HCT116 (cell line): Measurements from ENCODE around the gene CATSPERZ. TPM values are rescaled to one million over a fixed set of nuclear protein-coding genes. Genes with fewer than 3 reads are reported as not detected.
A peak's percentile ranks its signal among the peaks of the same experiment; 100 is the strongest.

ENCODE experiments used
- ATAC-seq: fragments of 200-7000 bp; cut with Tn5 transposase; 2 replicates; pipeline ENCODE4 v1.9.1; 2020; ENCODE audit warnings: mild to moderate bottlenecking, moderate library complexity
- BruUV-seq: library from RNA; stranded (reverse); fragments of 400-500 nt; replicated peaks from 2 replicates; lab custom pipeline; 2021; lab: Mats Ljungman, UMichigan
- CTCF ChIA-PET: fragments of 300-600 bp; sonication (Branson Sonifier 250); formaldehyde crosslinking; loops from one replicate; lab custom pipeline; 2021; ENCODE audit warnings: antibody characterized with exemption; lab: Charles Lee
- POLR2A ChIA-PET: fragments of 300-600, 350-600 bp; sonication (Branson Sonifier 250); formaldehyde crosslinking; loops from one replicate; lab custom pipeline; 2021; ENCODE audit warnings: antibody characterized with exemption; lab: Charles Lee
- RAD21 ChIA-PET, 2 experiments: fragments of 300-600 bp; sonication (Branson Sonifier 250); formaldehyde crosslinking; loops; one replicate each; lab custom pipeline; 2023; ENCODE audit warnings: low total read pairs in 2 of 2; ENCODE audit not compliant: uncharacterized antibody in 2 of 2, unreplicated experiment in 2 of 2, low non-redundant PET in 1 of 2; lab: Charles Lee
- DNase-seq: peaks from one replicate; pipeline ENCODE4 v3.0.0-alpha.2; 2010; ENCODE audit warnings: low read depth, low spot score
- H2AFZ ChIP-seq: fragments of 200-600 bp; shearing (Covaris generic), sonication (generic); 2 replicates; pipeline ENCODE4 v1.6.1; 2017; ENCODE audit warnings: low read depth, mixed run types, mixed read lengths, antibody characterized with exemption, low read length; ENCODE audit not compliant: poor library complexity, severe bottlenecking
- H3K27ac ChIP-seq: 2 replicates; pipeline ENCODE4 v1.5.1; 2012; ENCODE audit warnings: low read depth, low read length
- H3K27me3 ChIP-seq: fragments of 200-600 bp; sonication (generic); 2 replicates; pipeline ENCODE4 v1.6.1; 2016; ENCODE audit warnings: mixed run types, low read length, mixed read lengths; ENCODE audit not compliant: insufficient read depth
- H3K36me3 ChIP-seq, 2 experiments: fragments of 200-500 bp in 1 of 2; fragments of 200-600 bp in 1 of 2; sonication (Bioruptor generic) in 1 of 2; sonication (generic) in 1 of 2; 2 replicates each; pipeline versions ENCODE4 v1.5.1 to v1.6.1; 2014 to 2016; ENCODE audit warnings: low read length in 2 of 2, inconsistent platforms in 1 of 2, mixed read lengths in 1 of 2, mixed run types in 1 of 2; ENCODE audit not compliant: insufficient read depth in 2 of 2, control insufficient read depth in 1 of 2
- H3K4me1 ChIP-seq, 2 experiments: fragments of 200-600 bp in 1 of 2; sonication (generic) in 1 of 2; 2 replicates each; pipeline versions ENCODE4 v1.5.1 to v1.6.1; 2012 to 2017; ENCODE audit warnings: low read length in 2 of 2, inconsistent platforms in 1 of 2, mild to moderate bottlenecking in 1 of 2, mixed read lengths in 1 of 2, mixed run types in 1 of 2, moderate library complexity in 1 of 2; ENCODE audit not compliant: insufficient read depth in 2 of 2, control insufficient read depth in 1 of 2
- H3K4me2 ChIP-seq: fragments of 200-600 bp; sonication (generic); 2 replicates; pipeline ENCODE4 v1.6.1; 2017; ENCODE audit warnings: mixed run types, low read length, mixed read lengths
- H3K4me3 ChIP-seq, 2 experiments: fragments of 200-600 bp in 1 of 2; sonication (generic) in 1 of 2; replicated peaks in 1 of 2; 2 replicates each; pipeline ENCODE4 v1.5.1; 2011 to 2016; ENCODE audit warnings: low read length in 2 of 2, control low read depth in 1 of 2, low read depth in 1 of 2, mild to moderate bottlenecking in 1 of 2, mixed read lengths in 1 of 2, mixed run types in 1 of 2
- H3K79me2 ChIP-seq: fragments of 200-600 bp; sonication (generic); 2 replicates; pipeline ENCODE4 v1.6.1; 2017; ENCODE audit warnings: mild to moderate bottlenecking, mixed run types, low read length, moderate library complexity, mixed read lengths; ENCODE audit not compliant: insufficient read depth
- H3K9ac ChIP-seq: fragments of 200-600 bp; sonication (generic); 2 replicates; pipeline ENCODE4 v1.6.1; 2016; ENCODE audit warnings: low read length, mixed read lengths
- H3K9me2 ChIP-seq: fragments of 200-600 bp; sonication (generic), shearing (Covaris generic); 2 replicates; pipeline ENCODE4 v1.6.1; 2017; ENCODE audit warnings: mixed run types, mild to moderate bottlenecking, moderate library complexity; ENCODE audit not compliant: insufficient read depth
- H3K9me3 ChIP-seq, 2 experiments: fragments of 200-500 bp in 1 of 2; fragments of 200-600 bp in 1 of 2; sonication (Bioruptor generic) in 1 of 2; sonication (generic) in 1 of 2; 2 replicates each; pipeline ENCODE4 v1.6.1; 2014 to 2017; ENCODE audit warnings: low read length in 2 of 2, mixed read lengths in 2 of 2, inconsistent platforms in 1 of 2, low read depth in 1 of 2, mild to moderate bottlenecking in 1 of 2, mixed run types in 1 of 2, moderate library complexity in 1 of 2; ENCODE audit not compliant: control insufficient read depth in 1 of 2, insufficient read depth in 1 of 2
- H4K20me1 ChIP-seq: fragments of 200-600 bp; sonication (generic), shearing (Covaris generic); 2 replicates; pipeline ENCODE4 v1.6.1; 2017; ENCODE audit warnings: mixed run types, mild to moderate bottlenecking, moderate library complexity; ENCODE audit not compliant: insufficient read depth
- ATF3 ChIP-seq: IDR thresholded peaks from 2 replicates; pipeline ENCODE4 v1.6.1; 2012
- CBX3 ChIP-seq: IDR thresholded peaks from 2 replicates; pipeline ENCODE4 v1.6.1; 2012; ENCODE audit warnings: low read depth
- CEBPB ChIP-seq: IDR thresholded peaks from 2 replicates; pipeline ENCODE4 v1.6.1; 2012; ENCODE audit warnings: low read depth
- CTCF ChIP-seq, 3 experiments: fragments of 200-600 bp in 1 of 3; sonication (generic) in 1 of 3; IDR thresholded peaks in 2 of 3; conservative IDR thresholded peaks in 1 of 3; 2 replicates each; pipeline ENCODE4 v1.5.1; 2012 to 2017; ENCODE audit warnings: low read depth in 2 of 3, low read length in 2 of 3, antibody characterized with exemption in 1 of 3, borderline replicate concordance in 1 of 3, control low read depth in 1 of 3, mild to moderate bottlenecking in 1 of 3, mixed read lengths in 1 of 3, mixed run types in 1 of 3, moderate library complexity in 1 of 3; ENCODE audit not compliant: insufficient read depth in 1 of 3
- EGR1 ChIP-seq: IDR thresholded peaks from 2 replicates; pipeline ENCODE4 v1.6.1; 2012; ENCODE audit warnings: low read depth
- ELF1 ChIP-seq: IDR thresholded peaks from 2 replicates; pipeline ENCODE4 v1.6.1; 2012; ENCODE audit warnings: low read depth, borderline replicate concordance
- EZH2phosphoT487 ChIP-seq: fragments of 200-600 bp; IDR thresholded peaks from 2 replicates; pipeline ENCODE4 v1.6.1; 2018; ENCODE audit warnings: antibody characterized with exemption, borderline replicate concordance
- FOSL1 ChIP-seq: IDR thresholded peaks from 2 replicates; pipeline ENCODE4 v1.6.1; 2012; ENCODE audit warnings: low read depth
- POLR2A ChIP-seq: IDR thresholded peaks from 2 replicates; pipeline ENCODE4 v1.7.0; 2011; ENCODE audit warnings: borderline replicate concordance; ENCODE audit not compliant: insufficient read depth, insufficient read length; ENCODE audit errors: extremely low read depth
- POLR2AphosphoS5 ChIP-seq: IDR thresholded peaks from 2 replicates; pipeline ENCODE4 v1.6.1; 2011; ENCODE audit warnings: mild to moderate bottlenecking, low read depth, low read length, moderate library complexity
- RAD21 ChIP-seq: IDR thresholded peaks from 2 replicates; pipeline ENCODE4 v1.6.1; 2012; ENCODE audit warnings: low read depth, mild to moderate bottlenecking
- SIN3A ChIP-seq: IDR thresholded peaks from 2 replicates; pipeline ENCODE4 v1.6.1; 2012; ENCODE audit warnings: low read depth
- SP1 ChIP-seq: IDR thresholded peaks from 2 replicates; pipeline ENCODE4 v1.6.1; 2012; ENCODE audit warnings: low read depth
- TCF7L2 ChIP-seq: IDR thresholded peaks from 2 replicates; pipeline ENCODE4 v1.7.0; 2011; ENCODE audit warnings: borderline replicate concordance, inconsistent platforms; ENCODE audit not compliant: insufficient read depth, insufficient read length; ENCODE audit errors: extremely low read depth
- YY1 ChIP-seq: IDR thresholded peaks from 2 replicates; pipeline ENCODE4 v1.6.1; 2011; ENCODE audit warnings: low read length, low read depth, moderate library complexity, mild to moderate bottlenecking; ENCODE audit not compliant: insufficient replicate concordance; ENCODE audit errors: extremely low read depth
- ZFX ChIP-seq: fragments of 450-650 bp; IDR thresholded peaks from 2 replicates; pipeline ENCODE4 v1.6.1; 2017
- intact Hi-C: fragments of 100-400 bp; cut with micrococcal nuclease; formaldehyde crosslinking; loops from 2 replicates; pipeline ENCODE4 v1.10.0; 2022
- total RNA-seq: library from RNA; stranded (reverse); gene quantifications from one replicate; pipeline ENCODE4 v1.2.1, GENCODE V29; 2021; ENCODE audit not compliant: unreplicated experiment
- TF ChIP-seq, protein P1 (sequence below): IDR thresholded peaks from 2 replicates; pipeline ENCODE4 v1.6.1; 2011; ENCODE audit warnings: mild to moderate bottlenecking, low read length, moderate library complexity; ENCODE audit not compliant: insufficient replicate concordance; ENCODE audit errors: extremely low read depth

Gene CATSPERZ
- total RNA-seq, 1 experiment from 2014 or later, result 1.7 TPM

- H3K4me3 ChIP-seq, result peak overlapping the region; percentile 67 to 81
- BruUV-seq, result no TSS peak
- H4K20me1 ChIP-seq, result no peaks in the 10 kb centered on the region
- ATAC-seq (peak; percentile 31), DNase-seq (peak; percentile 39)
- H3K9me3 ChIP-seq, result no peaks in the 10 kb centered on the region
- H3K27ac ChIP-seq, result peak overlapping the region; percentile 96
- no peak overlapping the region for H2AFZ ChIP-seq
- H3K4me1 ChIP-seq, result peaks cover 12 to 48% of the 10 kb centered on the region in 2 experiments; a peak in 3 of 4 replicates
- H3K36me3 ChIP-seq, result peaks cover 0 to 8% of the 10 kb centered on the region in 2 experiments; a peak in 1 of 4 replicates
- H3K79me2 ChIP-seq, result peaks cover 35% of the 10 kb centered on the region
- H3K27me3 ChIP-seq, result no peaks in the 10 kb centered on the region
- RAD21 ChIA-PET, result interaction anchor here in 1 of 2 experiments (1.6 to 2.5 kb wide), 2 partner anchors 12 to 101 kb away, joined by 6 to 7 read pairs; partner anchors contain the start of gene PRDX5
- CTCF ChIA-PET, result interaction anchor here (1.0 to 5.8 kb wide), 6 partner anchors 12 to 101 kb away, joined by 3 to 80 read pairs (median 22); partner anchors contain the start of genes FERMT3, PRDX5 and TRMT112
- POLR2A ChIA-PET, result interaction anchor here (0.7 to 5.5 kb wide), 5 partner anchors 12 to 1465 kb away, joined by 3 to 30 read pairs (median 5); partner anchors contain the start of genes PRDX5, STIP1 and TRMT112
- intact Hi-C loops, result loop anchor here (2.0 to 5.0 kb wide), 3 partner anchors 36 to 65 kb away; partner anchors contain the start of genes CCDC88B, FKBP2 and PLCB3
- no peaks in the 10 kb centered on the region for H3K9me2 ChIP-seq
- peak overlapping the region; percentile 98 for H3K4me2 ChIP-seq
- H3K9ac ChIP-seq, result peak overlapping the region; percentile 92
- TF ChIP-seq TCF7L2 (no peak), EGR1 (no peak), CBX3 (no peak), FOSL1 (no peak), SP1 (no peak), ZFX (peak; percentile 41; the same call in 1 of the 2 replicates), ATF3 (no peak), CTCF (IDR thresholded peaks at IDR 0.05 in 2 of 3, conservative IDR thresholded peaks at IDR 0.05 in 1 of 3; ENCODE audit: borderline replicate concordance in 1 of 3, insufficient read depth in 1 of 3, low read depth in 2 of 3, low read length in 2 of 3) (peak in 2 of 3 experiments; percentile 18 to 32; a peak in 2 of 6 replicates), RAD21 (no peak), EZH2phosphoT487 (no peak), POLR2A (peak; percentile 85), YY1 (peak; percentile 8), SIN3A (no peak), CEBPB (no peak), ELF1 (no peak), POLR2AphosphoS5 (peak; percentile 62)
- TF ChIP-seq, protein P1, sequence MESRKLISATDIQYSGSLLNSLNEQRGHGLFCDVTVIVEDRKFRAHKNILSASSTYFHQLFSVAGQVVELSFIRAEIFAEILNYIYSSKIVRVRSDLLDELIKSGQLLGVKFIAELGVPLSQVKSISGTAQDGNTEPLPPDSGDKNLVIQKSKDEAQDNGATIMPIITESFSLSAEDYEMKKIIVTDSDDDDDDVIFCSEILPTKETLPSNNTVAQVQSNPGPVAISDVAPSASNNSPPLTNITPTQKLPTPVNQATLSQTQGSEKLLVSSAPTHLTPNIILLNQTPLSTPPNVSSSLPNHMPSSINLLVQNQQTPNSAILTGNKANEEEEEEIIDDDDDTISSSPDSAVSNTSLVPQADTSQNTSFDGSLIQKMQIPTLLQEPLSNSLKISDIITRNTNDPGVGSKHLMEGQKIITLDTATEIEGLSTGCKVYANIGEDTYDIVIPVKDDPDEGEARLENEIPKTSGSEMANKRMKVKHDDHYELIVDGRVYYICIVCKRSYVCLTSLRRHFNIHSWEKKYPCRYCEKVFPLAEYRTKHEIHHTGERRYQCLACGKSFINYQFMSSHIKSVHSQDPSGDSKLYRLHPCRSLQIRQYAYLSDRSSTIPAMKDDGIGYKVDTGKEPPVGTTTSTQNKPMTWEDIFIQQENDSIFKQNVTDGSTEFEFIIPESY, result no peak
Observed at GRCh38 chr11:64305691-64306562, 5.8 kb downstream of the CATSPERZ start.
